ENCODE data around the gene TMUB2.

Gene TMUB2

GRCh38 chr17:44203731-44204440 is 17.1 kb downstream of the TMUB2 start:
- peak; percentile 67 for DNase-seq

GRCh38 chr17:44204441-44204882 is 17.7 kb downstream of the TMUB2 start:
- no peak for DNase-seq

GRCh38 chr17:44205962-44206824 is 19.4 kb downstream of the TMUB2 start:
- no peak for DNase-seq

DNA sequence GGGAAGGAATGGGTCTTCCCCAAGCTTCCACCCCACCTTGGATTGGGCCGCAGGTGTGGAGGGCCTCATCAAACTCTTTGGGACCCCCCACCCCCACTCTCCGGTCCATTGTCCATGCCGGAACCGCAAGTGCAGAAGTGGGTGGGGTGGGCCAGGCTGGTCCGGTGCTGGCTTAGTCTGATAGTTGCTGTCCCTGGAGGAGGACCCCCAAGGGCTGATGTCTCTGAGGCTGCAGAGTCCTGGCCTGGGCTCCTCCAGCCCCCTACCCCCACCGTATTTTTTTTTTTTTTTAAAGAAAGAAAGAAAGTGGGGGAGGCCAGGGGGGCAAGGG is 20.0 kb downstream of the TMUB2 start:
- no peak for DNase-seq

DNA sequence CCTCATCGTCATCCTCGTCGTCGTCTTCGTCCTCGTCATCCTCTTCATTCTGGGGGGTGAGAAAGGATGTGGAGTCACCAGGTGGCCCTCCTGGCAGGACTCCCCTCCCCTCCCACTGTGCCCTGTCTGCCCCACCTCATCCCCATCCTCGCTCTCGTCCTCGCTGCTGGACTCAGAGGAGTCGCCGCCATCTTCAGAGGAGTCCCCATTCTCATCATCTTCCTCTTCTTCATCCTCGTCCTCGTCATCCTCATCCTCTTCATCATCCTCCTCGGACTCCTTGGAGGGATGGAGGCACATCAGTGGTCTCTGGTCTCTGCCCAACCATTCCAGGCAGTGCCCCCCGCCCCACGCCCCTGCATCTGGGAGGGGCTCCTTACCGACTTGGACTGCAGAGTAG is 20.5 kb downstream of the TMUB2 start:
- no peak for DNase-seq

GRCh38 chr17:44207743-44208142 is 21.0 kb downstream of the TMUB2 start:
- no peak for DNase-seq

- DNase-seq, result no peak
These were observed 23.1 kb downstream of the TMUB2 start for GRCh38 chr17:44209786-44210341.

GRCh38 chr17:44210342-44211192 is 23.8 kb downstream of the TMUB2 start:
- peak; percentile 69 for DNase-seq

- DNase-seq, result no peak
These were observed 24.8 kb downstream of the TMUB2 start for GRCh38 chr17:44211281-44212265.

DNA sequence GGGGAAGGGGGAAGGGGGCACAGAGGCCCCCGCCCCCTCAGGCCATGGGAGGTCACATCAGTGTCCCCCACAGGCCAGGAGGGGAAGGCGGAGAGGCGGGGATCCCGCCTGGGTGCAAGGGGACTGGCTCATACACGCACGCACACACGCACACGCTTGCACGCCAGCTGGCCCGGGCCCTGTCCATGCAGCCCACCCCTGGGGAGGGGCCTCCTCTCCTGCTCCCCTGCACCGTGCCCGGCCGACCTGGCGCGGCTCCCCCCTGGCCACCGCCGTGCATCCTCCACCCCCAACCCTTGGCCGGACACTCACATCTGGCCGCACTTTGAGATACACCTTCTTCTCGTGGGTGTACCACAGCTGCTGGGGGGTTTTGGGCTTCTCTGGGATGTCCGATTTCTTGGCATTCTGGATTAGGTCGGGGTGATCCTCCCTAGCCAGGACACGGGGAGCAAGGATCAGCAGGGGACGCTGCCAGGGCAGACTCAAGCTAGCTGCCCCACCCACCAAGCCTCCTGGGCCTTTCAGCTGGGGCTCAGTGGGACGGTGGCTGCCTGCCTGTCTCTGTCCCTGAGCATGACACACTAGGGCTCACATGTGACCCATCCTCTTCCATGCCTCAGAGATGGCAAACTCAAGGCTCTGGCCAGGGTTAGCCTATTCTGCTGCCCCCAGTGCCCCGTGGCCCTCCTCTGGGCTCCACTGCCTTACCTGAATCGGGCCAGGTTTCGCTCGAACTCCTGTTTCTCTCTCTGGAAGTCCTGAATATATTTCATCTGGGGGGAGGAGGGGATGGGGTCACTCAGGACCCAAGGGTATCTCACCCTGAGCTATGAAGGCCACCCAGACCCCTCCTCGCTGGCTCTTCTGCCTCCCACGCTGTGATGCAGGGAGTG is 26.0 kb downstream of the TMUB2 start:
- DNase-seq, result no peak

GRCh38 chr17:44213403-44214229 is 26.8 kb downstream of the TMUB2 start:
- DNase-seq, result no peak

GRCh38 chr17:44214230-44214494 is 27.4 kb downstream of the TMUB2 start:
- no peak for DNase-seq

- no peak for DNase-seq
These were observed 28.1 kb downstream of the TMUB2 start for GRCh38 chr17:44214896-44215295.

- no peak for DNase-seq
These were observed 29.4 kb downstream of the TMUB2 start for GRCh38 chr17:44216173-44216572.

- DNase-seq, result no peak
These were observed 29.9 kb downstream of the TMUB2 start for GRCh38 chr17:44216694-44217093.

DNA sequence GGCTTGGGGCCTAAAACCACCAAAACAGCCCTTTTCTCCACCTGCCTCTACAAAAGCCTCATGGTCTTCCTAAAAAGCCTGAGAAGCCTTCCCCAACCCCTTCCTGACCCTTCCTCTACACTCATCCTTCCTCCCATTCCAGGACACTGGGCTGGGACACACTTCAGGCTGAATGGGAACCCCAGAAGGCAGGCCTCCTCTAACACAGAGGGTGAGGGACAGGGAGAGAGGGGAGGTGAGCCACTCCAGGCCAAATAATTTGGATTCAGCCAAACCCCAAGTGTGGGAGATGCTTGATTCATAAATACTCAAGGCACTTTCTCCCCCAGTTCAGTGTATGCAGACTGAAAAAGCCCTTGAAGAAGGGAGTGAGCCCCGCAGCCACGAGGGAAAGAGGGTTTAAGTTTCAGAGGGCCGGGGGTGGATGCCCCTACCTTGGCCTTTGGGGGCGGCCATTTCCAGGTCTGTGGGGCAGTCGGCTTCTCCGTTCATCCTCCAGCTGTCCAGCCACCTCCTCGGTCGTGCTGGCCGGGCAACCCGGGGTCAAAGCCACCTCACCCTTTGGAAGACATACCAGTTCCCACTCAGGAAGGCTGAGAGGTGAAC is 31.1 kb downstream of the TMUB2 start:
- DNase-seq, result no peak

GRCh38 chr17:44218344-44219107 is 31.8 kb downstream of the TMUB2 start:
- peak; percentile 74 for DNase-seq

- peak; percentile 17 for DNase-seq
These were observed 32.4 kb downstream of the TMUB2 start for GRCh38 chr17:44219108-44219615.

Measured in GF-D8 (cell line).